Lower lobe of right lung (tissue), 2 donors: Measurements from ENCODE around the gene GALNT2. TPM values are rescaled to one million over a fixed set of nuclear protein-coding genes. Genes with fewer than 3 reads are reported as not detected.

ENCODE experiments used
- ATAC-seq, 2 donors: fragments of 200-7000 bp; cut with Tn5 transposase; one replicate each; pipeline ENCODE4 v1.9.1; 2020 to 2022; ENCODE audit warnings: mild to moderate bottlenecking in 2 of 2, moderate library complexity in 2 of 2
- DNase-seq: peaks from one replicate; pipeline ENCODE4 v3.0.0-alpha.2; 2020
- H3K27ac ChIP-seq: fragments of 200-600 bp; one replicate; pipeline ENCODE4 v1.8.0; 2022
- H3K27me3 ChIP-seq: fragments of 200-600 bp; one replicate; pipeline ENCODE4 v1.8.0; 2022; ENCODE audit warnings: low read depth
- H3K36me3 ChIP-seq: fragments of 200-600 bp; one replicate; pipeline ENCODE4 v1.8.0; 2022; ENCODE audit warnings: mild to moderate bottlenecking
- H3K4me1 ChIP-seq: fragments of 200-600 bp; one replicate; pipeline ENCODE4 v1.8.0; 2022
- H3K4me3 ChIP-seq: fragments of 200-600 bp; one replicate; pipeline ENCODE4 v1.8.0; 2022; ENCODE audit warnings: mild to moderate bottlenecking
- H3K9me3 ChIP-seq: fragments of 200-600 bp; one replicate; pipeline ENCODE4 v1.8.0; 2022
- intact Hi-C: fragments of 100-400 bp; cut with DNase I; formaldehyde crosslinking; loops from one replicate; pipeline ENCODE4 v1.11.0; 2022
- total RNA-seq: library from RNA; stranded (reverse); fragmentation: NEBNext Ultra II Directional; extraction: Animal tissue kit (Norgen Biotek cat#: 25700); gene quantifications from one replicate; pipeline ENCODE4 v1.2.1, GENCODE V29; 2021
- TF ChIP-seq, protein P1 (sequence below): fragments of 200-600 bp; IDR thresholded peaks from one replicate; pipeline ENCODE4 v1.8.0; 2022; ENCODE audit warnings: antibody characterized with exemption, mild to moderate bottlenecking
- donor health status: DM: no; HTN: yes; CAD: no; lungs with severe emphysema.

The GALNT2 gene
- total RNA-seq, 1 donor from 2014 or later, result 48.0 TPM

DNA sequence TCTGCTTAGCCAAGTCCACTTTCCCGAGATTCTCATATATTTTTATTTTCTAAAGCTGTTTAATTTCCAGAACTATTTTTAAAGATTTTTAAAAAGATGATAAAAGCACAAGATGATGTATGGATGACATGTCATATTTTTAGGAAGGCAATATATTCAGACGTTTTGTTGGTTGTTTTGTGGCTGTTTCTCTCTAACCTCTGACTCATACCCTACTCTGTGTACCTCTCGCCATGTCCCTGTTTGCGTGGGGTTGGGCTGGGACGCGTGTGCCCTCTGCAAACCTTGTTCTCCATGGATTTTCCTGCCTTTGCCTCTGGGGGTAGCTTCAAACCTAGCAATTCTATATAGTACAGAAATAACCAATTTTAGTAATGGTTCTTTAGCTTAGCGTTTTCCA, 132.0 kb downstream of the GALNT2 start:
- no peak for ATAC-seq
- no peak for DNase-seq
- Histone ChIP-seq H3K27me3 (no peaks in the 10 kb centered on the region), H3K27ac (no peak overlapping the region), H3K9me3 (no peaks in the 10 kb centered on the region), H3K4me1 (no peaks in the 10 kb centered on the region), H3K36me3 (peaks cover 16% of the 10 kb centered on the region), H3K4me3 (no peak overlapping the region)
- intact Hi-C loops, result no loop called here
- TF ChIP-seq, protein P1, sequence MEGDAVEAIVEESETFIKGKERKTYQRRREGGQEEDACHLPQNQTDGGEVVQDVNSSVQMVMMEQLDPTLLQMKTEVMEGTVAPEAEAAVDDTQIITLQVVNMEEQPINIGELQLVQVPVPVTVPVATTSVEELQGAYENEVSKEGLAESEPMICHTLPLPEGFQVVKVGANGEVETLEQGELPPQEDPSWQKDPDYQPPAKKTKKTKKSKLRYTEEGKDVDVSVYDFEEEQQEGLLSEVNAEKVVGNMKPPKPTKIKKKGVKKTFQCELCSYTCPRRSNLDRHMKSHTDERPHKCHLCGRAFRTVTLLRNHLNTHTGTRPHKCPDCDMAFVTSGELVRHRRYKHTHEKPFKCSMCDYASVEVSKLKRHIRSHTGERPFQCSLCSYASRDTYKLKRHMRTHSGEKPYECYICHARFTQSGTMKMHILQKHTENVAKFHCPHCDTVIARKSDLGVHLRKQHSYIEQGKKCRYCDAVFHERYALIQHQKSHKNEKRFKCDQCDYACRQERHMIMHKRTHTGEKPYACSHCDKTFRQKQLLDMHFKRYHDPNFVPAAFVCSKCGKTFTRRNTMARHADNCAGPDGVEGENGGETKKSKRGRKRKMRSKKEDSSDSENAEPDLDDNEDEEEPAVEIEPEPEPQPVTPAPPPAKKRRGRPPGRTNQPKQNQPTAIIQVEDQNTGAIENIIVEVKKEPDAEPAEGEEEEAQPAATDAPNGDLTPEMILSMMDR, result no peak

DNA sequence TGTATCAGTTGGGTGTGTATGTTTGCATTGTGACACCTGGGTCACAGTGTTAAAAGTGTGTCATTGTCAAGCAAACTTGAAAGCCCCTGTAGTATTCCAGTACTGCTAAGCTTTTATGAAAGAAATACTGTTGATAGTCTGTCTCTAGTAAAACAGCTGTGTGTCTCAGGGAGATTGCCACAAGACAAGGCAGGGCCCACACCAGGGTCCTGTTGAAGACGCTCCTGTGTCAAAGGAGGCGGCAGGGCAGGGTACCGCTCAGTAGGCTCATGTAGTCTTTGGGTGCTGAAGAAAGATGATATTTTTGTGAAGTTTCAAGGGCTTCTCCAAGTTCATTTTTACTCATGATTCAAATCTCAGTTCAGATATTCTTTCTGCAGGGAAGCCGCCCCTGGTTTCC, 132.5 kb downstream of the GALNT2 start:
- ATAC-seq (no peak), DNase-seq (no peak)
- H3K4me3 ChIP-seq, result no peak overlapping the region

DNA sequence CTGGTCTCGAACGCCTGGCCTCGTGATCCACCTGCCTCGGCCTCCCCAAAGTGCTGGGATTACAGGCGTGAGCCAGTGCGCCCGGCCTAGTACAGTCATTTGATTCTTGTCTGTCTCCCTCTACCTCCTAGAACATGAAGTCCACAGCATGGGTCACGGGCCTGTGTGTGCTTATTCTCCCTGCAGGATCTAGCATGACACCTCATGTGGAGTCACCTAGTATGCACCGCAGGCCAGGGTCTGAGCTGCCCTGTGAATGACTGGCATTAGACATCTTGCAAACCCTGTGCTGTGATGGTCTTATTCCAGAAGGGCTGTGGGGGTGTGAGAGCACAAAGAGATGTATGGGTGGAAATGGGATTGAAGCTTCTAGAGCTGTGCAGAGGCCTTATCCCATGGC, 133.2 kb downstream of the GALNT2 start:
- peaks cover 8% of the 10 kb centered on the region for H3K4me1 ChIP-seq
- TF ChIP-seq, protein P1, result no peak
- H3K9me3 ChIP-seq, result no peaks in the 10 kb centered on the region
- peaks cover 24% of the 10 kb centered on the region for H3K36me3 ChIP-seq
- DNase-seq (no peak), ATAC-seq (no peak)
- H3K4me3 ChIP-seq, result no peak overlapping the region
- H3K27me3 ChIP-seq, result no peaks in the 10 kb centered on the region
- intact Hi-C loops, result no loop called here
- no peak overlapping the region for H3K27ac ChIP-seq

More for the DNA sequence above, 132.5 kb downstream of the GALNT2 start:
- H3K36me3 ChIP-seq, result peaks cover 21% of the 10 kb centered on the region
- H3K27me3 ChIP-seq, result no peaks in the 10 kb centered on the region
- H3K27ac ChIP-seq, result no peak overlapping the region
- TF ChIP-seq, protein P1, result no peak
- intact Hi-C loops, result no loop called here
- H3K9me3 ChIP-seq, result no peaks in the 10 kb centered on the region
- peaks cover under 1% of the 10 kb centered on the region for H3K4me1 ChIP-seq

DNA sequence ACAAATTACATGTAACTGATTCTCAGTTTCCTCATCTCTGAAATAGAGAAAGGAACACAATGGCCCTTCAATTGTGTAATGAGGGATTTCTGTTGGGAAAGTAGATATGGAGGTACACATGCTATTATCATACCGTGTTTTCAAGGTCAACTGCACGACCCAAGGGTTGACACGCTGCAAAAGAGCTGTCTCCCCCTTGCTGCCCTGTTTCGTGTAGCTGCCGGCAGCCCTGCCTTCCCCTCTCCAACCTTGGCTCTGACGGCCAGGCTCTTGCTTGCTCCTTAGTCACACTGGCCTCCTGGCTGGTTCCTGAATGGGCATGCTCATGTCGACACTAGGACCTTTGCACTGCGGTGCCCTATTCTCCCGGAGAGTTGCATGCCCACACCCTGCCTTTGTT, 134.4 kb downstream of the GALNT2 start:
- H3K36me3 ChIP-seq, result peaks cover 24% of the 10 kb centered on the region
- ATAC-seq, result no peak
- no peak for DNase-seq
- no peaks in the 10 kb centered on the region for H3K27me3 ChIP-seq
- H3K9me3 ChIP-seq, result no peaks in the 10 kb centered on the region
- no peak overlapping the region for H3K4me3 ChIP-seq
- intact Hi-C loops, result no loop called here
- TF ChIP-seq, protein P1, result no peak
- H3K4me1 ChIP-seq, result peaks cover 20% of the 10 kb centered on the region
- H3K27ac ChIP-seq, result no peak overlapping the region

DNA sequence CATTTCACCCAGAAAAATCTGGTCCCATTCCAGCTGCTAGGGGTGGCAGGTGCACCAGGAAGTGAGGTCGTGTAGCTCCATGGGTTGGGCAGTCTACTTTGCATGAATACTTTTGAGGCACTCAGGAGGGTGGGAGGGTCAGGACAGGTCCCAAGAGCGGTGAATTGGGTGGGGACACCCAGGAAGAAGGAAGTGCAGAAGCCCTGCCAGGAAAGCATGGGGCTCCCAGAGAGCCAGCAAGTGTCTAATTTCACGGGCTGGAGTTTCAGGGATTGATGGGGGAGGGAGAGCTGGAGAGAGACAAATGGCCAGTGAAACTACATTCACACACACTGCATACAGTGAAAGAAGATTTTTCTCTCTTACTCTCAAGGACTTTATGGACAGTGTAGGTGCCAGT, 137.8 kb downstream of the GALNT2 start:
- no peaks in the 10 kb centered on the region for H3K27me3 ChIP-seq
- peak; percentile 93 to 94 for ATAC-seq
- intact Hi-C loops, result no loop called here
- peaks cover 30% of the 10 kb centered on the region for H3K4me1 ChIP-seq
- H3K27ac ChIP-seq, result peak overlapping the region; percentile 70
- TF ChIP-seq, protein P1, result no peak
- H3K9me3 ChIP-seq, result no peaks in the 10 kb centered on the region
- peak; percentile 77 for DNase-seq
- H3K4me3 ChIP-seq, result no peak overlapping the region
- H3K36me3 ChIP-seq, result peaks cover 22% of the 10 kb centered on the region
